HG03575 (cell line): ENCODE measurements around the gene PXYLP1.

ENCODE experiments used
- ATAC-seq: cut with Tn5 transposase; IDR thresholded peaks from one replicate; pipeline ENCODE4 v1.9.1; 2021; ENCODE audit not compliant: unreplicated experiment, insufficient number of reproducible peaks, low FRiP score; ENCODE audit errors: extremely low read depth

Gene PXYLP1

GRCh38 chr3:141227216-141227615 lies 4.4 kb upstream of the PXYLP1 start:
- no peak for ATAC-seq

- no peak for ATAC-seq
Measured at GRCh38 chr3:141227752-141228151, 3.9 kb upstream of the PXYLP1 start.

- ATAC-seq: no peak
Measured at GRCh38 chr3:141228395-141228794, 3.2 kb upstream of the PXYLP1 start.

- no peak for ATAC-seq
Measured at GRCh38 chr3:141229132-141229531, 2.5 kb upstream of the PXYLP1 start.

GRCh38 chr3:141230293-141230692 lies 1.3 kb upstream of the PXYLP1 start:
- no peak for ATAC-seq

GRCh38 chr3:141231952-141232823 lies 563 bp downstream of the PXYLP1 start:
- no peak for ATAC-seq

GRCh38 chr3:141233457-141234161 lies 2.0 kb downstream of the PXYLP1 start:
- ATAC-seq: no peak

- no peak for ATAC-seq
Measured at GRCh38 chr3:141234283-141234682, 2.7 kb downstream of the PXYLP1 start.

GRCh38 chr3:141235661-141236171 lies 4.1 kb downstream of the PXYLP1 start:
- ATAC-seq: no peak

- no peak for ATAC-seq
Measured at GRCh38 chr3:141236361-141236760, 4.7 kb downstream of the PXYLP1 start.

- ATAC-seq: no peak
Measured at GRCh38 chr3:141237701-141238521, 6.3 kb downstream of the PXYLP1 start.

- ATAC-seq: no peak
Measured at GRCh38 chr3:141239511-141240281, 8.1 kb downstream of the PXYLP1 start.

- no peak for ATAC-seq
Measured at GRCh38 chr3:141240286-141240685, 8.7 kb downstream of the PXYLP1 start.

- ATAC-seq: no peak
Measured at GRCh38 chr3:141240687-141241615, 9.3 kb downstream of the PXYLP1 start.

- ATAC-seq: no peak
Measured at GRCh38 chr3:141241616-141242376, 10.2 kb downstream of the PXYLP1 start.

GRCh38 chr3:141242377-141243092 lies 10.9 kb downstream of the PXYLP1 start:
- no peak for ATAC-seq
